NCI-H1436 (cell line): Measurements from ENCODE around the gene KCNN3.

Source experiments
- DNase-seq: peaks from one replicate; lab custom pipeline; 2025; lab: John Stamatoyannopoulos, UW

The KCNN3 gene

DNA sequence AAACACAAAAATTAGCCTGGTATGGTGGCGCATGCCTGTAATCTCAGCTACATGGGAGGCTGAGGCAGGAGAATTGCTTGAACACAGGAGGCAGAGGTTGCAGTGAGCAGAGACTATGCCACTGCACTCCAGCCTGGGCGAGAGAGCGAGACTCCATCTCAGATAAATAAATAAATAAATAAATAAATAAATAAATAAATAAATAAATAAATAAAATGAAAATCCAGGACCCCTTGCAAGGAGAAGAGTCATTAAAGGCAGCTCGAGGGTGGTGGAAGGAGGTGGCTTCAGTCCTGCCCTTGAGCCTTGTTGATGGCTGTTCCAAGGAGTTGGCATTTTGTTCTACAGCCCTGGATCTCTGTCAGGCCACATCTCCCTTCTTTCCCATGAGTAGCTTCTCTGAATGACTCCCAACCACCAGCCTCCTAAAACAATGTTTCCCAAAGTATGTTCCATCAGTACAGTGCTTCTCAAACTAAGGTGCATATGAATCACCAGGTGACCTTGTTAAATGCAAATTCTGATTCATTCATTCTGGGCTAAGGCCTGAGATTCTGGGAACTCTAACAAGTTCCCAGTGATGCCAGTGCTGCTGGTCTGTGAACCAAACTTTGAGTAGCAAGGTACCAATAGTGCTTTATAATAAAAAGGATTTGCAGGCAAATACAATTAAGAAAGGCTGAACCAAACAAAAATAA lies 99.0 kb downstream of the KCNN3 start:
- no peak for DNase-seq

- no peak for DNase-seq
Measured at GRCh38 chr1:154769193-154769895, 100.7 kb downstream of the KCNN3 start.

- DNase-seq: no peak
Measured at GRCh38 chr1:154768456-154769125, 101.5 kb downstream of the KCNN3 start.

- no peak for DNase-seq
Measured at GRCh38 chr1:154767315-154768240, 102.5 kb downstream of the KCNN3 start.

DNA sequence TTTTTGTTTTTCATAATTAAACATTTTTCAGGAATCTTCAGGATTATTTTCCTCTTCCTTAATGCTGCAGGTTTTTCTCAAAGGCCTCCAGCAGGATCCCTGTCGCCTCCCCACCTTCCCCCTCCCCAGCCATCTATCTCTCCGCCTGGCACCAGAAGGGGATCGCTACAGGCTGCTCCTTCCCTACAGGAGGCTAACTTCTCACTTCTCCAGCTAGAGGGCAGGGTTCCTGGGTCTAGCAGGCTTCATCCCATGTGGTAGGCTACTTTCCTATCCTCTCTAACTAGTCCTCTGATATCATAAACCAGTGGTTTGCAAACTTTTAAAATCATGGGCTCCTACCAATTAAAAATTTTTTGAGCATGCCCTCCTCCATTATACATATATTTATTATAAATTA lies 104.1 kb downstream of the KCNN3 start:
- DNase-seq: no peak

GRCh38 chr1:154764773-154765172 lies 105.3 kb downstream of the KCNN3 start:
- DNase-seq: no peak

GRCh38 chr1:154764181-154764580 lies 105.9 kb downstream of the KCNN3 start:
- no peak for DNase-seq

DNA sequence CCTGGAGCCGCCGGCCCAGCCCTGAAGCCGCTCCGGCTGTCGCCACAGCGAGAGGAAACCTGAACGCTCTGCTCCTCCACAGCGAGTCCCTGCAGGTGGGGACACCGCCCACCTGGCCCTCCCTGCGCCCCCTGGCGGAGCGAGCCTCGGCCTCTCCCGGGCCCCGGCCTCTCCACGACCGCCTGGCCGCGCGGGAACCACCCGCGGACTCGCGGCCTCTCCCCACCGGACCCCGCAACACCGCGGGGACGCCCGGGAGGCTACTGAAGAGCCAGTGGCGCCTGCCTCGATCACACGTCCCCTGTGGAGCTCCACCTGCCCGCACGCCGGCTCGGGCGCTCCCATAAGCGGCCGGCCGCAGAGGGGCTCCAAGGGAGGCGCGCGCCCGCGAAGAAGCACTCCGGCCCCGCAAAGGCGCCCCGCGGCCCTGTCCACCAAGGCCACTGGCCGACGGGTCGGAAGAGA lies 109.6 kb downstream of the KCNN3 start:
- no peak for DNase-seq

DNA sequence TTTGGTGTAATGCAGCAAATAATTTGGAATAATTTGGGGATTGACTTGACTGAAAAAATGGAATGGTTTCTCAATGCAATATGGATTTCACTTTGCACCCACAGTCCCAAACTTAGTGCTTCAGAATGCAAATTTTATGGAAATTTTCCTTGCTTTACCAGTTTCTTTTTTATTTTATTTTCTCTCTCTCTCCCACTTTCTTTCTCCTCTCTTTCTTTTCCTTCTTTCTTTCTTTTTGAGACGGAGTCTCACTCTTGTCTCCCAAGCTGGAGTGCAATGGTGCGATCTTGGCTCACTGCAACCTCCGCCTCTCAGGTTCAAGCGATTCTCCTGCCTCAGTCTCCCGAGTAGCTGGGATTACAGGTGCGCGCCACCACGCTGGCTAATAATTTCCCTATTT lies 110.3 kb downstream of the KCNN3 start:
- DNase-seq: no peak

DNA sequence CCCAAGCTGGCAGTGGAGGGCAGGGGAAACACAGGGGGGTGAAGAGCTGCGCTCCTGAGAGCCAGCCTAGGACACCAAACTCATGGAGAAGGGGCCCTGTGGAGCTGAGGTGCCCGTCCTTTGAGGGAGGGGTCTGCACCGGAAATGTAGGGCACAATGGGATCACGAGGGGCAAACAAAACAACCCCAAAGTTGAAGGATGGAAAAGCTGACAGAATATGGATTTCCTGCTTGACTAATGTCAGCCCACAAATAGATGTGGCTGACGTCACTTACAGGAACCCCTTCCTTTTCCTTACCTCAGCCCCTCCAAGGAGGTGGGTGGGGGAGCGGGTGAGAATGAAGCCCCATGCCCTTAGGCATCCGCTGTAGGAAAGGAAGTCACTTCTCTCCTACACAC lies 110.9 kb downstream of the KCNN3 start:
- no peak for DNase-seq

- no peak for DNase-seq
Measured at GRCh38 chr1:154758346-154758745, 111.7 kb downstream of the KCNN3 start.

DNA sequence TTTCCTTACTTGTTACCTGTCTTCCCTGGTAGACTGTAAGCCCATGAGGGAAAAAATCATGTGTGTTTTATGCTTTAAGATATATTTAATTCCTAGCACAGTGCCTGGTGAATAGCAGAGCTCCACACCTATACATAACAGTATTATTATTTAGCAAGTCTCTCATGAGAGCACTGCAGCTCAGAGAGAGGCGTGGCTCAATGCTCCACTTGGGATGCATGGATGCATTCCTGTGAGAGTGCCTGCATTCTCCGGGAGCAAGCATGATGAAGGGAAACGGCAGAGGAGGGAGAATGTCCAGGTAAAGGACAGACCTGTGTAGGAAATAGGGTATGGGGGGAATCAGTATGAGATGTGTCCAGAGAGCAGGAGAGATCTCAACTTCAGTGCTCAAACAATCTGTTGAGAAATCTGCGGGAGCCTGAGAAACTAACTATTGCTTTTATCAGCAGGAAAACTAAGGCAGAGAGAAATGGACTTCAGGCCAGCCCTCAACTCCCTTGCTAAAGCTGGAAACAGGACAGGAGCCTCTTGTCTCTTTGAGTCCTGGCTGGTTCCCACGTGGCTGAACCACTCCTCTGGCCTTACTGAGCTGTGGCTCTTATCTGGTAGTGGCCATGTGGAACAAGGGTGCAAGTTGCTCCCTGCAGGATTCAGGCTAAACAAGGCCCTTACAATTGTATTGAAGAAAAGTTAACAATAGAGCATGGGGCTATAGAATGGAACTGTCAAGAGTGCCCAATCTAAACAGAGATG lies 113.1 kb downstream of the KCNN3 start:
- DNase-seq: no peak

GRCh38 chr1:154755858-154756730 lies 114.0 kb downstream of the KCNN3 start:
- no peak for DNase-seq

DNA sequence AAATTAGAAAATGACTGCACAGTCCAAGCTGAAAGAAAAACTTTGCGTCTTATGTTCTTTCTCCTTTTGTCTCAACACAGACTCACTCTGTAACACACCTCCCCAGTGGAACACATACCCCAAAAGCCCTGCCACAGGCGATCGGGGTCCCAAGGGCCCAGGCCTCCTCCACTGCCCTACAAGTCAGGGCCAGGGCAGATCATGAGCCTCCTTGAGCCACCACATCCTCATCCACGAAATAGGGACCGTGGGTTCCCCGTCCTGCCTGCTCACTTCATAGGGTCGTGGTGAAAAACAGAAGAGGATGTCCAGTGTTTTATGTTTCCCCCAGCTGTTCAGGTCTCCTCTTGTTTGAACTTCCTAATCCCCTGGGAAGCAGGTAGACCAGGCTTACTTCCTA lies 116.7 kb downstream of the KCNN3 start:
- DNase-seq: no peak

- no peak for DNase-seq
Measured at GRCh38 chr1:154752273-154753030, 117.6 kb downstream of the KCNN3 start.

GRCh38 chr1:154751690-154752089 lies 118.4 kb downstream of the KCNN3 start:
- DNase-seq: no peak

GRCh38 chr1:154750681-154751665 lies 119.1 kb downstream of the KCNN3 start:
- DNase-seq: no peak

- DNase-seq: peak; percentile 42
Measured at GRCh38 chr1:154749078-154749760, 120.9 kb downstream of the KCNN3 start.
